ENCODE results near the gene WDR43.

Gene WDR43

GRCh38 chr2:28909655-28910353 lies 15.3 kb downstream of the WDR43 start:
- no peak for DNase-seq

- no peak for DNase-seq
Observed at GRCh38 chr2:28915939-28916338, 21.5 kb downstream of the WDR43 start.

GRCh38 chr2:28926847-28927246 lies 32.4 kb downstream of the WDR43 start:
- DNase-seq, result no peak

GRCh38 chr2:28927469-28927868 lies 33.0 kb downstream of the WDR43 start:
- DNase-seq, result no peak

- no peak for DNase-seq
Observed at GRCh38 chr2:28927878-28928277, 33.4 kb downstream of the WDR43 start.

- DNase-seq, result no peak
Observed at GRCh38 chr2:28929581-28929980, 35.1 kb downstream of the WDR43 start.

- DNase-seq, result no peak
Observed at GRCh38 chr2:28930205-28930604, 35.7 kb downstream of the WDR43 start.

- no peak for DNase-seq
Observed at GRCh38 chr2:28934769-28935168, 40.3 kb downstream of the WDR43 start.

GRCh38 chr2:28941008-28941407 lies 46.5 kb downstream of the WDR43 start:
- DNase-seq, result no peak

GRCh38 chr2:28944535-28945248 lies 50.2 kb downstream of the WDR43 start:
- no peak for DNase-seq

- no peak for DNase-seq
Observed at GRCh38 chr2:28948160-28948559, 53.7 kb downstream of the WDR43 start.

- DNase-seq, result no peak
Observed at GRCh38 chr2:28949190-28949589, 54.7 kb downstream of the WDR43 start.

- no peak for DNase-seq
Observed at GRCh38 chr2:28949617-28950305, 55.3 kb downstream of the WDR43 start.

- DNase-seq, result no peak
Observed at GRCh38 chr2:28950941-28951630, 56.6 kb downstream of the WDR43 start.

GRCh38 chr2:28951910-28952835 lies 57.7 kb downstream of the WDR43 start:
- DNase-seq, result no peak

- no peak for DNase-seq
Observed at GRCh38 chr2:28952836-28953211, 58.4 kb downstream of the WDR43 start.

- DNase-seq, result no peak
Observed at GRCh38 chr2:28955467-28955866, 61.0 kb downstream of the WDR43 start.

- peak; percentile 23 for DNase-seq
Observed at GRCh38 chr2:28956415-28956826, 62.0 kb downstream of the WDR43 start.

GRCh38 chr2:28956890-28957289 lies 62.4 kb downstream of the WDR43 start:
- DNase-seq, result no peak

- DNase-seq, result peak; percentile 76
Observed at GRCh38 chr2:28958689-28959088, 64.2 kb downstream of the WDR43 start.

GRCh38 chr2:28960401-28960800 lies 65.9 kb downstream of the WDR43 start:
- DNase-seq, result no peak

- DNase-seq, result no peak
Observed at GRCh38 chr2:28962505-28962904, 68.0 kb downstream of the WDR43 start.

All from CD4-positive, alpha-beta T cell treated with Interleukin-17A for 1 hour (primary cell).